NCI-H2196 treated with DMSO at 0.1 percent for 48 hours (cell line): Measurements from ENCODE around the gene PTTG2.
A peak's percentile ranks its signal among the peaks of the same experiment; 100 is the strongest.

Experiments used
- DNase-seq: peaks from one replicate; lab custom pipeline; 2025; ENCODE audit not compliant: unreplicated experiment; lab: John Stamatoyannopoulos, UW

The PTTG2 gene

DNA sequence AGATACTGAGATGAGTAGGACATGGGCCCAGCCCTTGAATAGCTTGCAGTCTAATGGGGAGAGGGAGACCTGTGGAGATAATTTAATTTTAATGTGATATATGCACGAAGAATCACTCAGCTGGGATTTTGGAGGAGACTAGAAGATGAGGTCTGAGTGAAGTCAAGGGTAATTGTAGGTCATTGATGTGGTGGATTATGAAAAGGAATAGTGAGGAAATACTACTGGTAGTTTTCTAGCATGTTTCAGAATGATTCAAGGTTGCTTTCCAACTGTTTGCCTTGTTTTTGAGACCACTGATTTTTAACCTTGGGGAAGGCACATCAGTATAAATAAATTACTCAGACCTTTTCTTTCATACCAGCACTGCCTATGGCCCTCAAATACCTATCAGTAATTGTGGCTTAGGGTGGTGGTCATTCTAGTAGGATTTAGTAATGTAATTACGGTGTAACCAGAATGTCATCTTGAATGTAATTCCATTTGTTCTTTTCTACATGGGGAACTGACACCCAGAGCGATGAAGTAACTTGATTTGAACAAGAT lies 25.6 kb downstream of the PTTG2 start:
- DNase-seq, result no peak

DNA sequence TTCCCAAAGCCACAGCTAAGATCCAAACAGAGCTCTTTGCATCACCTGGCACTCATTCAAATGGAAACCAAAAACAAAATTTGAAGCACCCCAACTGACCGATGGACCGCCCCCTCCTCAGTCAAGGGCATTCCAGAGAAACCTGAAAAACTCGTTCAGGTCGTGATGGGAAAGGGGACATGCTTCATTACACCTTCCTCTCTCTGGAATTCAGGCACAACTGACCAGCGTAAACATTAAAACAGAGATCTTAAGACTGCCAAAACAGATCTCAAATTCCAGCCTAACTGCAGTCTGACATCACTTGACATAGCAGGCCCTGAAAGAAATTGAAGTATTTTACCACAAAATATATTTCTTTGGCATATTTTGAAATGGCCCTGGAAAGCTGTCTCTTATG lies 28.5 kb downstream of the PTTG2 start:
- DNase-seq, result no peak

GRCh38 chr4:37989398-37990260 lies 29.4 kb downstream of the PTTG2 start:
- no peak for DNase-seq

DNA sequence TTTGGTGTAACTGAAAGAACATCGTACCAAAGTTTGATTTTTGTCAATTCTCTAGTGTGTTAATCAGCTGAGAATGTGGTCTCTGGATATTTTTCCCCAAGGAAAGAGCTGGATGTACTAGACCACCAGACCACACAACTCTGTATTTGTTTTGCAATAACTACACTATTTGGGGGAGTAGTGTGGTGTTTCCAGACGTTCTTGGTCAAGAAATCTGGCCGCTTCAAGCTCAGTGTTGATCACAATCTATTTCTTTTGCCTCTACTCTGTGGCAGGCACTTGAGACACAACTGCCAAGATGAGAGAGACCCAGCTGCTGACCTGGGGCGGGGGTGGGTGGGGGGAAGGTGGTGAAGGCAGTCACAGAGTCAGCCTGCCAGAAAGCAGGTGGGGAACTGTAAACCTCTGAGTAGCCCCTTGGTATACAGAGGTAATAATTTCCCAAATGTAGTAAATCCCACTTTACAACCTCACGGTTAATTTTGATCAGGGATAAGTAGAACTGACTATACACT lies 30.6 kb downstream of the PTTG2 start:
- DNase-seq, result no peak

DNA sequence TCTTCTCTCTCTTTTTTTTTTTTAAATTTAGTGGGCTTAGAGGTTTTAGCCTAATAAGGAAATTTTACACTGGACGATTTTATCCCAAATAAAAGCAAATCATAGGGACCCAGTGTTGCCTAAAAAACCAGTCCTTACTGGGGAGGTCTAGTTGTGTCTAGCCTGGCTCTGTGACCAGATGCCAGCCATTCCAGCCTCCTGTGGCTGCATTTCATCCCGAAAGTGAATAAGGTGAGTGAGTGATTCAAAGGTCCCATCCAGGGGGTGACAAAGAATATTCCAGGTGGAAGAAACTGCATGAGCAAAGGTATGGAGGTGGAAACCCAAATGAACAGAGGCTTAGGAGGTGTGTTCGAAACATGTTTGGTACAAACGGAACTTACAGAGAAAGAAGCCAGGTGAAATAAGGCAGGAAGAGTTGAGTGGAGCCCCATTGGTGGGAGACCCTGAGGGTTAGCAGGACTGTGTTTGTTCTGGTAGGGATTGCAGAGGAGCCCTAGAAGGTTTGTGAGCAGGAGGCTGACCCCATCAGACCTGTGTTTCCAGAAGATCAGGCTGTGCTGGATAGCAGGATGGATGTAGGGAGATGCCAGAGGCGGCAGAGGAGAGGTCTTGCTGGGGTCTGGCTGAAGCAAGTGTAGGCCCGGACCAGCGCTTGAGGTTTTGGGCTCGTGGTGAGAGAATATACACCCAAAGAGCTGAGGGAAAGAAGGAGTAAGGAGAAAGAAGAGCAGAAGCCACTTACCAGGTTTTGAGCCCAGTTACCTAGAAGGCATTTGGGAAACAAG lies 31.6 kb downstream of the PTTG2 start:
- DNase-seq, result no peak

- no peak for DNase-seq
These were observed 33.6 kb downstream of the PTTG2 start for GRCh38 chr4:37993806-37994205.

- DNase-seq, result no peak
These were observed 34.4 kb downstream of the PTTG2 start for GRCh38 chr4:37994569-37994968.

- DNase-seq, result no peak
These were observed 35.2 kb downstream of the PTTG2 start for GRCh38 chr4:37995299-37995821.

- DNase-seq, result no peak
These were observed 36.0 kb downstream of the PTTG2 start for GRCh38 chr4:37995981-37996775.

DNA sequence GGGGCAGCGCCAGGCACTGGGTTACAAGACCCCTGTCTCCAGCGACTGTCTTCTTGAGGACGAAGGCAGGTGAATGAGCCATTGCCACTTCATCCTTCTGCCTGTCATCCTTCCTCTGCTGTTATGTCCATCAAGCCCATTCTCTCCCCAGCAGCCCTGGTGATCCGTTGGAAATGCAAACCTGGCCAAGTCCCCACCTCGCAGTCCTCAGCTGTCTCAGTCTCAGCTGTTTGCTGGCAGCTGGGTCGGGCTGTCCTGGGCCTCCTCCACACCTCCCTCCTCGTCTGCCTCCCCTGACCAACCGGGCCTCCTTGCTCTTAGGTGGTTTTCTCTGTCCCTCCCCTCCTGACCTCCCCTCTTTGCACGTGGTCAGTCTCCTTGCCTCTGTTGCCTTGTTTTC lies 38.0 kb downstream of the PTTG2 start:
- DNase-seq, result no peak

- peak; percentile 59 for DNase-seq
These were observed 39.0 kb downstream of the PTTG2 start for GRCh38 chr4:37999000-37999716.

GRCh38 chr4:37999965-38000364 lies 39.8 kb downstream of the PTTG2 start:
- no peak for DNase-seq

DNA sequence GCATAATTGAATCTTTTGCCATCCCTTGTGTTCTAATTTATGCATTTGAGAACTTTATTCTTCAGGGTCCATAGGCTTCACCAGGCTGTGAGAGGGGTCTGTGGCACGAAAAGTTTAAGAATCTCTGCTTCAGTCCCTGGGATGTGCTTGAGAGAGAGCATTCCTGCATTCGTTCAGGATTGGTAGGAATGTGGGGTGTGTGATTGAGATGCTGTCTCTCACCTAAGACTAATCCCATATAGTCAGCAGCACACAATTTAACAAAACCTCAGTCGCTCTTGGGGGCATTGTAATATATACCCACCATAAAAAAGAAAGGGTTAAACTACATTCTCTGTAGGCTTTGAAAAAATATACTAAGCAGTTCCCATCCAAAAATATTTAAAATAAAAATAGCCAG lies 41.7 kb downstream of the PTTG2 start:
- no peak for DNase-seq

GRCh38 chr4:38002451-38003071 lies 42.4 kb downstream of the PTTG2 start:
- DNase-seq, result no peak

- DNase-seq, result no peak
These were observed 42.9 kb downstream of the PTTG2 start for GRCh38 chr4:38003102-38003501.

GRCh38 chr4:38003628-38004027 lies 43.4 kb downstream of the PTTG2 start:
- DNase-seq, result no peak

DNA sequence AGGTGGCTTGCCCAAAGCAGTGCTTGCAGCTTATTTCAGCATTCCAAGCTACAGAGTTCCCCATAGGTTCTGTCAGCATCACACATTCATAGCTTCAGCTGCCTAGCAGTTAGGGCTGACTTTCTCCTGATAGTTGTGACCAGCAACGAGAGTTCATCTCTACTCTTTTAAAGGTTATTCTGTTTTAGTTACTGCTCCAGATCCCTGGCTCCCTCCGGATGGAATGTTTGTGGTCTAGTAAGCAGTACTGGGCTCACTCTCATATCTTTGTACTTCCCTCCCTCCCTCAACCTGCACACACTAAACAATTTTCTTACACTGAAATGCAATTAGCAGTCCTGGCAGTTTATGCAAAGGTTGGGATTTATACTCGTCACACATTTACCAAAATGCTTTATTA lies 43.9 kb downstream of the PTTG2 start:
- no peak for DNase-seq

GRCh38 chr4:38004887-38005286 lies 44.7 kb downstream of the PTTG2 start:
- DNase-seq, result no peak

DNA sequence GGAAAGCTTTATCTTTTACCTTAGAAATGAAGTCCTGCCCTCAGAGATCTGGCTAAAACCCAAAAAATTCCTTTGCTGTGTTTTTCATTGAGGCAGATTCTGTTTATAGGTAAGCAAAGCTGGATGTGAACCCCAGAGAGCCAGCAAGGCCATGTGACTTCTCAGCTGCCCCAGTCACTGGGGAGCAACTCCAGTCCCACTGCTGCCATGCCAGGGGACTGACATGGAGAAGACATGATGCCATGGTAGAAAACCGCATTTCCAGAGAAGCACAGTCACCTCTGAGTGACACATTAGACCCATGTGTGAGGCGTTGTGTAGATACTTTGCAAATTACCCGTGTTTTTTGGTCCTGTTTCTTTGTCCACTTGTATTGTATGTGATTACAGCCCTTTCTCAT lies 45.4 kb downstream of the PTTG2 start:
- no peak for DNase-seq

DNA sequence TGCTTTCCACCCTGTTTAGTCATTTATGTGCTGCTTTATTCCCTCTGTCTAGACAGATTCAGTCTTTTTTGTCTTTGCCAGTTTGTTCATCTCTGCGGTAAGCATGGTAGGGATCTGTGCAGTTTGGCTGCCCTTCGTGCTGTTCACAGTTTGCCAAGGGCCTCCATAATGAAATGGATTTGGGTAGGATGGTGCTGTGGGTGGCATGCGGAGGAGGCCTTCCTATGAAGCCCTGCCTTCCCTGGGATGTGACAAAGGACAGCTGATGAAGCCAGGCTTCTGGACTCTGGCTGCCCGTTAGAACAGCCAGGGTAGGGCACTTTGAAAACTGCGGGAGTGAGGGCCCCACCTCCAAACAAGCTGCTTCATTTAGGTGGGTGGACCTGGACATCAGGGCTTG lies 47.4 kb downstream of the PTTG2 start:
- no peak for DNase-seq
